Measurements from ENCODE around the gene TLR1.
"Not testable (repeated sequence)": the region's sequence is repeated elsewhere in the genome, so short reads cannot be mapped to it uniquely, and the experiment has no call there.

The TLR1 gene

GRCh38 chr4:38807462-38807861 is 2.9 kb upstream of the TLR1 start:
- DNase-seq: not testable (repeated sequence)

DNA sequence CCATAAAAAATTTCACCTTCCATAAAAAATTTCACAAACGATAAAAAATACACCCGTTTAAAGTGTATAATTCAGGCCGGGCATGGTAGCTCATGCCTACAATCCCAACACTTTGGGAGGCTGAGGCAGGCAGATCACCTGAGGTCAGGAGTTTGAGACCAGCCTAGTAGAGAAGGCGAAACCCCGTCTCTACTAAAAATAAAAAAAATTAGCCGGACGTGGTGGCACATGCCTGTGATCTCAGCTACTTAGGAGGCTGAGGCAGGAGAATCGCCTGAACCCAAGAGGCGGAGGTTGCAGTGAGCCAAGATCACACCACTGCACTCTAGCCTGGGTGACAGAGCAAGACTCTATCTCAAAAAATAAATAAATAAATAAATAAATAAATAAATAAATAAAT is 1.7 kb upstream of the TLR1 start:
- not testable (repeated sequence) for DNase-seq

DNA sequence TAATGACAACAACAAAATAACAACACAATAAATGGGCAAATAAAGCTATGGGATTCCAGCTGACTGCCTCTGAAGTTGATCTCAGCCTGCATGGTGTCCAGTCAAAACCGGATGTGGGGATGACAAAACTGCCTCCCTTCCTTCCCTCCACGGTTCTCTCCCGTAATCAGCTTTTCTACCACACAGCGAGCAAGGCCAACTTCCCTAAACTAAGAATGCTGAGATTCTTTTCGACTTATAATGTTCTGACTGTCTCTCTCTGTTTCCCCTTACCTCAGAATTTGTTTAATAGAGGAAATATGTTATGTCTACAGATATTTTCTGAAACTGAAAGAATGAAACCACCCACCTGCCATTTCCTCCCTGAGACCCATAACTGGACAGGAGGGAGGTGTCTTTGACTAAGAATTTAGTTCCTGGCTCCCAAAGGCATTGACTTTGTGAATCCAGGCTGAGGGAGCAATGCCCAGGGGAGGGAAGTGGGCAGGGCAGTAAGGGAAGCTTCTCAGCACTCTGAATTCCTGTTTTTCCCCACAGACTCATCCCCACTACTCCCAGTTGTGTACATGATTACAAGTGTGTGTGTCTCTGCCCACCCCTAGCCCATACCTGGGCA is 1.0 kb upstream of the TLR1 start:
- peak in 12 of 56 donors; percentile 3 to 32 (median 10) for DNase-seq

DNA sequence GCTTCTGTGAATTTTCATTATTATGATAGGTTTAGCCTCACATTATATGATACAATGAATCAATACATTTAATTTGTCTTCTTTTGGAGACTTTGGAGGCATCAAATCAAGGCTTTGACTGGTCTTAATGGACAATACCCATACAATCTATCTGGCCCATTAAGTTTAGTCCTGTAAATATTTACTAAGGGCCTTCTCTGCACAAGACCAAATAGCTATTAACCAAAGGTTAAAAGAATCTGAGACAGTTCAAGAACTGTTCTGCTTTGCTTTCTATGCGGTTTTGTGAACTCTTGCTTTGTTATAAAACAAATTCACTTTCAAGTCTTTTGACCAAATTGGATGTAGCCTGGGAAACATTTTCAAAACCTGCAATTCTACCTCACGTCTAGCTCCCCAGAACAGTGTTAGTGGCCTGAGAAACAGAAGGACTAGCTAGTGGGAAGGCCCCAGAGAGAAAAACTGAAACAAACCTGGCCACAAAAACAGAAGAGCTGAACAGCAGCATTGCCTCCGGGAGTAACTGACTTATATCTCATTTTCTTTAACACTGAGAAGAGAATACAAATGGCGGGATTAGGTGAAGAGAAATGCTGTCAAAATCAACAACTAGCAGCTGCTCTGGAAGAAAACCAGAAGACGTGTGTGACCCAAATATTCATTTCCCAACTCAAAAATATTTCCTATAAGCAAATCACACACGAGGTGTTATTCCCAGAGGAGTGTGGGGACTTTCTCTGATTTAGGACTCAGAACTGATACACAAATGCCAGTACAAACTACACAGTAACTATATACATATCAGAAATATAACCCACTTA is 548 bp downstream of the TLR1 start:
- peak in 1 of 56 donors; percentile 2 for DNase-seq

GRCh38 chr4:38802561-38803355 is 1.8 kb downstream of the TLR1 start:
- DNase-seq: no peak

DNA sequence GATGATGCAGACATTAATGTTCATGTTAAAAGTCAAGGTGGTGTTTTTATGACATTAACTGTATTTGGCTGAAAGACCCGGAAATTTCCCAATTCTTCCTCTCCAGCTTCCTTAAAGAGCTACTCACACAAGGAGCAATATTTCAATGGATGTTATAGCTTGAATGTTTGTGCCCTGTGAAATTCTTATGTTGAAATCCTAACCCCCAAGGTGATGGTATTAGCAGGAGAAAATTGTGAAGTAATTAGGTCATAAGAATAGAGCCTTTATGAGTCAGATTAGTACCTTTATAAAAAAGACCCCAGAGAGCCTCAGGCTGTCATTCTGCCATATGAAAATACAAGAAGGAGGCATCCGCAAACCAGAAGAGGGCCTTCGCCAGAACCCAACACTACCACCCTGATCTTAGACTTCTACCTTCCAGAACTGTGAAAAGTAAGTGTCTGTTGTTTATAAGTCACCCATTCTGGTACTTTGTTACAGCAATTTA is 3.6 kb downstream of the TLR1 start:
- DNase-seq: no peak

DNA sequence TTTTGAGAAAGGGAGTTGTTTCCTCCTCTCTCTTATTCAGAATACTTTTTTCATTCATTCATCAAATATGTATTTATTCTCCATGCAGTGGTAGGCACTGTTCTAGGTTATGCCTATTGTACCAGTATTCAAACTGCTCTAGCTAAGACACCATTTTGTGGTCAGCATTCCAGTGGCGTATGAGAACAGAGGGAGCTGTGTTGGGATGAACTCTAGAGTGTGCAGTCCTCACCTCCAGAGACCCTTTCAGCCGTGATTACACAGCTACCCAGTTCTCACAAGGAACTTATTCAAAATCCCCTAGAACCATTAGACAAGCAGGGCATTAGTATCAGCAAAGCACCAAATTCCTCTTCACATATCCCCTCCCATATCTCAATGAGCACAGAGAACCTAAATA is 4.2 kb downstream of the TLR1 start:
- no peak for DNase-seq

DNA sequence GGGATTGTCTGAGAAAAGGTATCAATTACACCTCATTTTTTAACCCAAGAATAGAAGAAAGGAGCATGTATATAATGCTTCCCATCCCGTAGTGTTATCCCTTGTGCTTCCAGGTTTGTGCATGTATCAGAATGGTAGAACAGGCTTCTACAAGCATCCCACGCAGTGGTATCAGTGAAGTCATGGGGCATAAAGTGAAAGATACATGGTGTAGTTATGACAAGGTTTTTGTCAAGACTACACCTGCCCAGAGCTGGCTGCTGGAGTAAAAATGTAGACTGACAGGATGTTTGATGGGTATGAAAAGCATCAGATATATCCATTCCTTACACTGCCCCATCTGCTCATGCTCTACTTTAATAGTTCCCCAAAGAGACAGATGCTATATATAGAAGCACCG is 9.5 kb downstream of the TLR1 start:
- no peak for DNase-seq

DNA sequence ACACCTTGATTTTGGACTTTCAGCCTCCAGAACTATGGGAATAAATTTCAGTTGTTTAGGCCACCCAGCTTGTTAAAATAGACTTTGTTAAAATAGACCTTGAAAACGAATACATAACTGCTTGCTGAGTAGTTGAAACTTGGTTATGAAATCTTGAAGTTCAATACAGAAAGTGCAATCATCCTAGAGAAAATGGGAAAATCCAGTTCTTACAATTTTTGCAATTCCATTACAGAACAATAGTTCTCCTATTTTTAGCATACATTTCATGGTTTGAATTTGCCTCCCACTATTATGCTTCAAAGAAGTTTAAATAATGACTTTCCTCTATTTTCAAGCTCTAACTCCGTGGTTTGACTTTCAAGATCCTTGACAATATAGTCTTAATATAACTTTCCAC is 10.5 kb downstream of the TLR1 start:
- no peak for DNase-seq

GRCh38 chr4:38791010-38791409 is 13.6 kb downstream of the TLR1 start:
- no peak for DNase-seq

- no peak for DNase-seq
Observed at GRCh38 chr4:38788317-38788716, 16.3 kb downstream of the TLR1 start.

DNA sequence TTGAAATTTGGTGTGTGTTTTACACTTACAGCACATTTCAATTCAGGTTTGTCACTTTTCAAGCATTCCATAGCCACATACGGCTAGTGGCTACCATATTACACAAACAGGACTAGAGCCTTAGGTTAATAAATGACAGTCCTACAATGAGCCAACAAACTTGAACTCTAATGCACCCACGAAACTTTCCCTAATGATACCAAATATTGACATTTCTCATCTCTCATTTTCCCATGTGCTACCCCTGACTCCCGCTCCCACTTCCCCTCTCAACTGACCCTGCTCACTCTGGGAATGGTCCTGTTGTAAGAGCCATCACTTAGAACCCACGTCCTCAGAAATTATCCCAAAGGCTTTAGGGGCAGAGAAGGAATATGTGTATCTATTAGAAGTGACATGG is 16.9 kb downstream of the TLR1 start:
- no peak for DNase-seq

DNA sequence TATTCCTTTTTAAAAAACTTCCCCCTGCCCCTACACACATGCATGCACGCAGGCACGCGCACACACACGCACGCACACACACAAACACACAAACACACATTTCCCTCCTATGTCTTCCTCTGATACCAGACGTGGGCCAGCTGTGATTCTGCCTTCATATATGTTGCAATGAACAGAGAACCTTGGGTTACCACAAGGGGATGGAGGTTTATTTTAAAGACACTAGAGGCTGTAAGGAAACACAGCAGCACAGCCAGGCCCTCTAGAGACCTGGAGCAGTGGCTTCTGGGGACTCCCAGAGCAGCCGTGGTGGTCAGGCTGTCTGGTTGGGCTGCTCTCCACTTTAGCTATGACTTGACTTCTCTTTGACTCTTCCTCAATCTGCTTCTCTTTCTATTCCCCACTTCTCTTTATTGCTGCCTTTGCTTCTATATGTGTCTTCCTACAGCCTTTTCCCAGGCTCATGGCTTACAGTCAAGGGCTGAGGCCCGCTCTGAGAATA is 18.6 kb downstream of the TLR1 start:
- DNase-seq: peak in 8 of 56 donors; percentile 9 to 19 (median 17)

DNA sequence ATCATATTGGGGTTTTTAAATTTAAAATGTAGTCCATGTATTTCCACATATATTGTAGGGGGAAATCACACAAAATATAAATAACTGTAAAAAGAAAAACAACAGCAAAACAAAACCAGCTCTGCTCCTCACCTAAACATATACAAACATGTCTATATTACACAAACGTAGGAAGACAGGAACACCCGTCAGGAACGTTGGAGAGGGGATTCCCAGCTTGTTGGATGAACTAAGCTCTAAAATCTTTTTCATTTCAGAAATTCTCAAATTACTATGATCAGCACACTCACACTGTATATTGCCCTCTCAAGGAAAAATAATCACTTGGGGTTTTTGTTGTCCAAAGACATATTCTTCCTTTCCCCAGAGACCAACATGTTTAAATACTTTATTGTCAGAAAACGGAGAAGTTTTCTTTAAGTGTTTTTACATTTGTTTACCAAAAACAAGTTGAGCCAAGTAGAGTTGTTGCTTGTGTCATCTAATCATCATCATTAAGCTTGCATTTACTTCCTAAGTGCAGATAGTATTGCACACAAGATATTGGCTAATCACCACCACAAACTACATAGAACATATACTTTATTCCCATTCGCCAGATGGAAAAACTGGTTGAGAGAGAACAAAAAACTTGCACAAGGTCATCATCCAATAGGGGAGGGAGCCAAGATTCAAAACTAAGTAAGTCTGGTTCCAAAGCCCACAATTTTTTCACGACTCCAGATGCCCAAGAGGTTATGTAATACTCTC is 19.4 kb downstream of the TLR1 start:
- no peak for DNase-seq

- DNase-seq: no peak
Observed at GRCh38 chr4:38784141-38784540, 20.4 kb downstream of the TLR1 start.

- DNase-seq: no peak
Observed at GRCh38 chr4:38783109-38783460, 21.5 kb downstream of the TLR1 start.

DNA sequence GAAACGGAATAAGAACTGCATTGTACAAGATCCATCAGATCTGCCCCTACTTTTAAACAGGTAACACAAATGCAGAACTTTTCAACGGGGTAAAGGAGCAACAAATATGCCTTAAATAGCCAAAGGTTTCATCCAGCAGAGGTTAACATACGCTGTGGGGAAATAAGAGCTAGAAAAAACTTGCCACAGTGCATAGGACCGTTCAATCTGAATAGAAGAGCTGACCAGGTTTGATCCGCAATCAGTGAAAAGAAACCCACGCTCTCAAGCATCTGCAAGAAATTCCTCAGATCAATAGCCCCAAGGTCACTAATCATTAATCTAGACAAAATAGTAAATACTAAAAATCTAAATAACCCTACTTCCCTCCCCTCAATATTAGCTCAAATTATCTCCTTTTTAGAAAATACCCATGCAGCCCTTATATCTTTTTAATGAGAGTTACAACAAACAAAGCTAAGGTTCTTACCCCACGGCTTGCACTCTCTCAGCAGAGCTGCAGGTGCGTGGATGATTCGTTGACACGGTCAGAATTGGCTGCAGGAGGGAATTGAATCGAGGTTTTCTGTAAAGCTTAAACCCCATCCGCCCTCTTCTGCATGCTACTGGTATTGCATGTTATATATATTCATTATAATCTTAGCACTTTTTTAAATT is 22.0 kb downstream of the TLR1 start, which contains the start of gene TLR10:
TSS of gene TLR10 (minus strand) at position 539 of the 657 bp plus-strand sequence. CDS start 7,400 bp downstream, outside the sequence.
- peak in 16 of 56 donors; percentile 7 to 66 (median 19) for DNase-seq

DNA sequence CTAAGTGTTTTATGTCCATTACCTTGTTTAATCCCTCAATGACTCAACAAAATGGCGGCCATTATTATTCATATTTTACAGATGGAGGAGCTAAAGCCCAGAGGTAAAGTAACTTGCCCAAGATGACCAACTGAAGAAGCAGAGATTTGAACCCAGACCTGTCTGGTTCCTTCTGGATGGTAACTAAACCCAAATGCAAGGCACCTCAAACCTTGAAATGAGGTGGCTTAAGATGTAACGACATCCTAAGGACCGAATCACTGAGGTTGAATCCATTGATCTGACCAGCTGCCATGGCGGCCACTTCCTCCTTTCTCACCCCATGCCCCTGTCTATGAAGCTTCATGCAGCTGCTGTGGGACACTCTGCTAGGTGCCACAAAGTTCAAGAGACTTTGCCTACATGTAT is 22.7 kb downstream of the TLR1 start:
- no peak for DNase-seq

DNA sequence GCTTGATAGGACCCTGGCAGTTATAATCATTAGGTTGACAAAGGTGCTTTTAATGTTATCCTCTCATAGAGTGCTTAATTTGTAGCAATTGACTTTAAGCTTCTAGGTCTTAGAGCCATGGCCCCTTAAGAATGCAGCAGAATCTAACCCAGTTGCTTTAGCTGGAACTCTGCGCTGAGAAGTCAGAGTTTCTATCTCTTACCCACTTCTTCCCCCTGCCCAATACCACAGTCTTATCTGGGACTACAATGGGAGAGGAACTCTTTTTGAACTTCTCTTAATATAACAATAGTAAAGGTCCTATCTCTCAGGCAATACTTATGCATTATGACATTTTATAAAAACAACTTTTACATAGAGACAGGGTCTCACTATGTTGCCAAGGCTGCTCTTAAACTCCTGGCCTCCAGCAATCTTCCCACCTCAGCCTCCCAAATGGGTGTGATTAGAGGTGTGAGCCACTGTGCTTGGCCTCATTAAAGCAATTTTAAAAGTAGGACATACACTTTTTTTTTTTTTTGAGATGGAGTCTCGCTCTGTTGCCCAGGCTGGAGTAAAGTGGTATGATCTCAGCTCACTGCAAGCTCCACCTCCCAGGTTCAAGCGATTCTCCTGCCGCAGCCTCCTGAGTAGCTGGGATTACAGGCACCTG is 23.6 kb downstream of the TLR1 start:
- DNase-seq: no peak

DNA sequence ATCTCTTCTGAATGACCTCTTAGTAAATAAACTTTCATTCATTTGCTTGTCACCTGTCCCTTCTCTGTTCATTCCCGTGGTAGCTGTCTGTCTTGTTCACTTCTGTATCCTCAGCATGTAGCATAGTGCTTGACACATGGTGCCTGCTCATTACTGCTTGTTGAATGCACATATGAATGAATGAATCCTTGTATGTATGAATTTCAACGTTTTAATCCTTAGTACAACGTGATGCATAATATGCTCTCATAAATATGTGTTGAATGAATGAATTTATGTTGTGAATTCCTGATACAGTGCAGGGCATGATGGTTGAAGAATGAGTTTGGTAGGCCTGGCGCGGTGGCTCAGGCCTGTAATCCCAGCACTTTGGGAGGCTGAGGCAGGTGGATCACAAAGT is 24.8 kb downstream of the TLR1 start:
- DNase-seq: no peak
